Endothelial cell of umbilical vein (primary cell): ENCODE measurements around the gene MVK. TPM values are rescaled to one million over a fixed set of nuclear protein-coding genes. Genes with fewer than 3 reads are reported as not detected.

Experiments
- BruUV-seq: library from RNA; stranded (reverse); fragments of 400-500 nt; replicated peaks from 2 replicates; lab custom pipeline; 2021; lab: Mats Ljungman, UMichigan
- CTCF ChIA-PET: fragments of 300-600, 350-600 bp; sonication (Branson Sonifier 250); formaldehyde crosslinking; loops from one replicate; lab custom pipeline; 2021; ENCODE audit warnings: antibody characterized with exemption, inconsistent platforms; lab: Charles Lee
- POLR2A ChIA-PET: fragments of 300-600, 350-600 bp; sonication (Branson Sonifier 250); formaldehyde crosslinking; loops from one replicate; lab custom pipeline; 2021; ENCODE audit warnings: antibody characterized with exemption, inconsistent platforms; lab: Charles Lee
- DNase-seq: peaks from one replicate; pipeline ENCODE4 v3.0.0-alpha.2; 2011; ENCODE audit warnings: low read depth, low spot score
- FAIRE-seq: peaks from 2 replicates; lab custom pipeline; 2011; peaks lifted over from hg19 to GRCh38; lab: Jason Lieb, UNC
- H2AFZ ChIP-seq: 2 replicates; pipeline ENCODE4 v1.6.0; 2012; ENCODE audit warnings: low read depth, low read length, control low read depth, inconsistent platforms
- H3K27ac ChIP-seq: 2 replicates; pipeline ENCODE4 v1.5.1; 2011; ENCODE audit warnings: low read depth, mild to moderate bottlenecking, control low read depth, low read length, moderate library complexity; ENCODE audit not compliant: insufficient read depth
- H3K27me3 ChIP-seq, 2 experiments: 2 replicates each; pipeline versions ENCODE4 v1.6.0 to v1.6.1; 2011; ENCODE audit warnings: low read length in 2 of 2, mixed read lengths in 1 of 2; ENCODE audit not compliant: control insufficient read depth in 2 of 2, insufficient read depth in 2 of 2
- H3K36me3 ChIP-seq, 2 experiments: 2 replicates in 1 of 2; 3 replicates in 1 of 2; pipeline ENCODE4 v1.5.1; 2011; ENCODE audit warnings: low read length in 2 of 2, mild to moderate bottlenecking in 1 of 2, moderate library complexity in 1 of 2; ENCODE audit not compliant: control insufficient read depth in 2 of 2, insufficient read depth in 2 of 2; ENCODE audit errors: extremely low read depth in 1 of 2
- H3K4me1 ChIP-seq: 3 replicates; pipeline ENCODE4 v1.5.1; 2011; ENCODE audit warnings: mild to moderate bottlenecking, low read length; ENCODE audit not compliant: control insufficient read depth, insufficient read depth; ENCODE audit errors: extremely low read depth
- H3K4me2 ChIP-seq: 2 replicates; pipeline ENCODE4 v1.6.1; 2011; ENCODE audit warnings: low read length, control low read depth, mixed read lengths; ENCODE audit not compliant: insufficient read depth
- H3K4me3 ChIP-seq, 3 experiments: fragments of 200-600 bp in 1 of 3; sonication (generic), shearing (Covaris generic) in 1 of 3; replicated peaks in 1 of 3; 2 replicates each; pipeline ENCODE4 v1.5.1; 2011 to 2016; ENCODE audit warnings: control low read depth in 3 of 3, low read length in 3 of 3, mild to moderate bottlenecking in 2 of 3, inconsistent platforms in 1 of 3, low read depth in 1 of 3, moderate library complexity in 1 of 3; ENCODE audit not compliant: insufficient read depth in 1 of 3
- H3K79me2 ChIP-seq: 2 replicates; pipeline ENCODE4 v1.6.0; 2012; ENCODE audit warnings: low read length, inconsistent platforms; ENCODE audit not compliant: control insufficient read depth, insufficient read depth
- H3K9ac ChIP-seq: replicated peaks from 2 replicates; pipeline ENCODE3; 2011; ENCODE audit warnings: low read length, control low read depth; ENCODE audit not compliant: insufficient read depth; ENCODE audit errors: extremely low read depth
- H3K9me1 ChIP-seq: replicated peaks from 3 replicates; pipeline ENCODE4 v1.6.0; 2011; ENCODE audit warnings: mild to moderate bottlenecking, low read length; ENCODE audit not compliant: control insufficient read depth, insufficient read depth; ENCODE audit errors: extremely low read depth
- H3K9me3 ChIP-seq: replicated peaks from 2 replicates; pipeline ENCODE4 v1.5.1; 2012; ENCODE audit warnings: low read length, inconsistent platforms; ENCODE audit not compliant: control insufficient read depth, insufficient read depth
- H4K20me1 ChIP-seq: replicated peaks from 2 replicates; pipeline ENCODE3; 2011; ENCODE audit warnings: mild to moderate bottlenecking, low read length; ENCODE audit not compliant: control insufficient read depth, insufficient read depth; ENCODE audit errors: extremely low read depth
- EZH2 ChIP-seq: IDR thresholded peaks from 2 replicates; pipeline ENCODE4 v1.6.1; 2012; ENCODE audit warnings: borderline replicate concordance, low read depth, mild to moderate bottlenecking, moderate library complexity, low read length, inconsistent platforms; ENCODE audit not compliant: severe bottlenecking
- FOS ChIP-seq: IDR thresholded peaks from 2 replicates; pipeline ENCODE4 v1.6.1; 2011; ENCODE audit warnings: mild to moderate bottlenecking, low read length, moderate library complexity, borderline replicate concordance; ENCODE audit not compliant: insufficient read depth
- GATA2 ChIP-seq: IDR thresholded peaks from 2 replicates; pipeline ENCODE4 v1.7.0; 2011; ENCODE audit warnings: low read depth, mild to moderate bottlenecking, moderate library complexity, mixed read lengths, low read length; ENCODE audit not compliant: insufficient read length, insufficient read depth
- JUN ChIP-seq: IDR thresholded peaks from 2 replicates; pipeline ENCODE4 v1.6.1; 2011; ENCODE audit warnings: borderline replicate concordance, low read depth; ENCODE audit not compliant: insufficient read length, insufficient read depth
- MYC ChIP-seq: IDR thresholded peaks from one replicate; pipeline ENCODE4 v1.6.1; 2011; ENCODE audit warnings: mild to moderate bottlenecking, low read depth, low read length
- POLR2A ChIP-seq: IDR thresholded peaks from 2 replicates; pipeline ENCODE4 v1.6.1; 2012; ENCODE audit warnings: low read depth, mild to moderate bottlenecking, control low read depth, low read length
- POLR2AphosphoS5 ChIP-seq: IDR thresholded peaks from 2 replicates; pipeline ENCODE4 v1.6.1; 2012; ENCODE audit warnings: low read depth, mild to moderate bottlenecking, control low read depth, low read length, moderate library complexity; ENCODE audit not compliant: insufficient read depth
- dilution Hi-C: fragments of 300-500 bp; cut with MboI; formaldehyde crosslinking; loops from one replicate; pipeline ENCODE4 v1.15.0; 2019; ENCODE audit warnings: low sequenced_read_pairs; ENCODE audit not compliant: extremely low pct_ligation_motif_present
- intact Hi-C: fragments of 100-400 bp; cut with micrococcal nuclease; formaldehyde crosslinking; loops from one replicate; pipeline ENCODE4 v1.10.0; 2022
- polyA plus RNA-seq, 4 experiments: library from polyadenylated mRNA; depleted of rRNA in 3 of 4; stranded (reverse) in 3 of 4; unstranded in 1 of 4; fragments of >200 nt; gene quantifications; 2 replicates each; pipeline versions ENCODE4 v1.2.1 to v1.2.3, GENCODE V29; 2011 to 2012; ENCODE audit warnings: missing spikeins in 1 of 4
- total RNA-seq: library from RNA; stranded (reverse); gene quantifications from 2 replicates; pipeline ENCODE4 v1.2.3, GENCODE V29; 2021
- TF ChIP-seq, protein P1 (sequence below), 2 donors: IDR thresholded peaks; 1 replicate in 1 of 2; 2 replicates in 1 of 2; pipeline ENCODE4 v1.5.1; 2011; ENCODE audit warnings: low read length in 2 of 2, mild to moderate bottlenecking in 2 of 2, moderate library complexity in 2 of 2, control low read depth in 1 of 2, inconsistent platforms in 1 of 2, low read depth in 1 of 2; ENCODE audit not compliant: insufficient read depth in 1 of 2; ENCODE audit errors: extremely low read depth in 1 of 2
- TF ChIP-seq, protein P2 (sequence below): IDR thresholded peaks from 2 replicates; pipeline ENCODE4 v1.6.1; 2011; ENCODE audit not compliant: insufficient read depth, insufficient read length

The MVK gene
- total and polyA plus RNA-seq, 2 donors (not counting 3 experiments of a cell fraction or from before 2014, with no cell fraction given) = 32.6 to 42.6 TPM

DNA sequence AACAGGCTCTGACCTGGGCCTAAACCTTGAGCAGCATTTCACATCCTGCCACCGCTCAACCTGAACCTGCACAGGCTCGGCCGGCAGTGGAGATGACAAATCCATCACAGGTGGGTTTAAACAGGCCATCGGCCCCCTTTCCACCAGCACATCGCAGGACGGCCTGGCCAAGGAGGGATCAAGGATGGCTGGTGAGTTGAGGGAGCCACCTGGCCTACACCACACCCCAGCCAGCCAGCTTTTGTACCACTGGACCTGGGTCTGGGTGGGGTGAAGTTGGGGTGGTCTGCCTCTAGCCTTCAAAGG lies 14.4 kb upstream of the MVK start:
- ChIA-PET POLR2A (interaction anchor here (0.6 kb wide), 1 partner anchor 226 kb away, joined by 3 read pairs; no protein-coding TSS in a partner anchor), CTCF (interaction anchor here (1.5 kb wide), 1 partner anchor 15 kb away, joined by 6 read pairs; the partner anchor contains the start of gene MVK)
- no peak overlapping the region for H3K4me2 ChIP-seq
- no peak overlapping the region for H3K4me3 ChIP-seq
- FAIRE-seq (no peak), DNase-seq (no peak)
- no peaks in the 10 kb centered on the region for H3K4me1 ChIP-seq
- peaks cover 0 to 2% of the 10 kb centered on the region in 2 experiments for H3K27me3 ChIP-seq
- H4K20me1 ChIP-seq = no peaks in the 10 kb centered on the region
- intact Hi-C loops = no loop called here
- no peak overlapping the region for H3K9ac ChIP-seq
- no peaks in the 10 kb centered on the region for H3K79me2 ChIP-seq
- dilution Hi-C loops = no loop called here
- no TSS peak for BruUV-seq
- no peak overlapping the region for H3K27ac ChIP-seq
- TF ChIP-seq POLR2AphosphoS5 (no peak), MYC (no peak), JUN (no peak), GATA2 (no peak), FOS (no peak), POLR2A (no peak), EZH2 (no peak)
- TF ChIP-seq, protein P1, sequence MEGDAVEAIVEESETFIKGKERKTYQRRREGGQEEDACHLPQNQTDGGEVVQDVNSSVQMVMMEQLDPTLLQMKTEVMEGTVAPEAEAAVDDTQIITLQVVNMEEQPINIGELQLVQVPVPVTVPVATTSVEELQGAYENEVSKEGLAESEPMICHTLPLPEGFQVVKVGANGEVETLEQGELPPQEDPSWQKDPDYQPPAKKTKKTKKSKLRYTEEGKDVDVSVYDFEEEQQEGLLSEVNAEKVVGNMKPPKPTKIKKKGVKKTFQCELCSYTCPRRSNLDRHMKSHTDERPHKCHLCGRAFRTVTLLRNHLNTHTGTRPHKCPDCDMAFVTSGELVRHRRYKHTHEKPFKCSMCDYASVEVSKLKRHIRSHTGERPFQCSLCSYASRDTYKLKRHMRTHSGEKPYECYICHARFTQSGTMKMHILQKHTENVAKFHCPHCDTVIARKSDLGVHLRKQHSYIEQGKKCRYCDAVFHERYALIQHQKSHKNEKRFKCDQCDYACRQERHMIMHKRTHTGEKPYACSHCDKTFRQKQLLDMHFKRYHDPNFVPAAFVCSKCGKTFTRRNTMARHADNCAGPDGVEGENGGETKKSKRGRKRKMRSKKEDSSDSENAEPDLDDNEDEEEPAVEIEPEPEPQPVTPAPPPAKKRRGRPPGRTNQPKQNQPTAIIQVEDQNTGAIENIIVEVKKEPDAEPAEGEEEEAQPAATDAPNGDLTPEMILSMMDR (IDR thresholded peaks at IDR 0.05; ENCODE audit: extremely low read depth in 1 of 2, insufficient read depth in 1 of 2, low read depth in 1 of 2, low read length in 2 of 2) = no peak
- TF ChIP-seq, protein P2, sequence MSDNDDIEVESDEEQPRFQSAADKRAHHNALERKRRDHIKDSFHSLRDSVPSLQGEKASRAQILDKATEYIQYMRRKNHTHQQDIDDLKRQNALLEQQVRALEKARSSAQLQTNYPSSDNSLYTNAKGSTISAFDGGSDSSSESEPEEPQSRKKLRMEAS = no peak
- H3K9me1 ChIP-seq = no peaks in the 10 kb centered on the region
- peaks cover 0 to 2% of the 10 kb centered on the region in 2 experiments for H3K36me3 ChIP-seq
- H2AFZ ChIP-seq = no peak overlapping the region
- no peaks in the 10 kb centered on the region for H3K9me3 ChIP-seq
